Measurements from ENCODE around the gene COPE.

DNA sequence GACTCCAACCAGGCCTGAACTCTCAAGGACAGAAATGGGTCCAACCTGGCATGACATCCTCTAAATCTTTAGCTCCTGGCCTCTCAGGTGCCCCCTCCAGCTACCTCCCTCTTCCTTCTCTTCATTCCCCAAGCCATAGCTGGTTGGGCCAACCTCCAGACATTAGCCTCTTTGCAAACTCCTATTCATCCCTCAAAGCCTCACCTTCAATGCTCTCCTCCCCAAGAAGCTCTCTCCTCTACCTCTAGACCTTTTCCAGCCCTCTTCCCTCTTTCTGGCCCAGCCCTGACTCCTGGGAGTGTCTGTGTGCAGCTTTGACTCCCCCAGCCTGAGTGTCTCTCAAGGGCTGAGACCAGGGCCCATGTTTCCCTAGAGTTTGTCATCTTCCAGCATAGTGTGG lies 27.1 kb upstream of the COPE start:
- TF ChIP-seq, protein P1, sequence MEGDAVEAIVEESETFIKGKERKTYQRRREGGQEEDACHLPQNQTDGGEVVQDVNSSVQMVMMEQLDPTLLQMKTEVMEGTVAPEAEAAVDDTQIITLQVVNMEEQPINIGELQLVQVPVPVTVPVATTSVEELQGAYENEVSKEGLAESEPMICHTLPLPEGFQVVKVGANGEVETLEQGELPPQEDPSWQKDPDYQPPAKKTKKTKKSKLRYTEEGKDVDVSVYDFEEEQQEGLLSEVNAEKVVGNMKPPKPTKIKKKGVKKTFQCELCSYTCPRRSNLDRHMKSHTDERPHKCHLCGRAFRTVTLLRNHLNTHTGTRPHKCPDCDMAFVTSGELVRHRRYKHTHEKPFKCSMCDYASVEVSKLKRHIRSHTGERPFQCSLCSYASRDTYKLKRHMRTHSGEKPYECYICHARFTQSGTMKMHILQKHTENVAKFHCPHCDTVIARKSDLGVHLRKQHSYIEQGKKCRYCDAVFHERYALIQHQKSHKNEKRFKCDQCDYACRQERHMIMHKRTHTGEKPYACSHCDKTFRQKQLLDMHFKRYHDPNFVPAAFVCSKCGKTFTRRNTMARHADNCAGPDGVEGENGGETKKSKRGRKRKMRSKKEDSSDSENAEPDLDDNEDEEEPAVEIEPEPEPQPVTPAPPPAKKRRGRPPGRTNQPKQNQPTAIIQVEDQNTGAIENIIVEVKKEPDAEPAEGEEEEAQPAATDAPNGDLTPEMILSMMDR (IDR thresholded peaks at IDR 0.05; ENCODE audit: low read depth, low read length), result no peak
- no peak for TF ChIP-seq EZH2phosphoT487 (IDR thresholded peaks at IDR 0.05; ENCODE audit: low read depth)

All from OCI-LY3 (cell line).